NCI-H2081 treated with DMSO at 0.1 percent for 48 hours (cell line): ENCODE data around the gene PLPP1.

Source experiments
- DNase-seq: peaks from one replicate; lab custom pipeline; 2025; lab: John Stamatoyannopoulos, UW

The PLPP1 gene

DNA sequence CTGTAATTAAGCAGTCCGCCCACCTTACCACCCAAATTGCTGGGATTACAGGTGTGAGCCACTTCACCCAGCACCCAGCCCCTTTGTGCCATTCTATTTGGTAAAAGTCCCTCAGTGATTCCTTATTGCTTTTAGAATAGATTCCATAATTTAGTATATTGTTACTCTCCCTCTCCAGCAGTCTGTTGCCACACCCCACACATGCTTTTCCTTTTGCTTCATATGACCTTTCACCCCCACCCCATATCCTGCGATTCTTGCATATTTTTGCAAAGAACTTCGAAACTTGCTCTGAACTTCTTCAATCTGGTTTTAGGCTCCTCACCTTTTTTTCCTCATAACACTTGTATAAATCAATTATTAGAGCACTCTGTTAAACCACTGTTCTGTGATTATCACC, 126.8 kb downstream of the PLPP1 start:
- DNase-seq: no peak

- DNase-seq: no peak
These were observed 127.6 kb downstream of the PLPP1 start for GRCh38 chr5:55407059-55407684.

DNA sequence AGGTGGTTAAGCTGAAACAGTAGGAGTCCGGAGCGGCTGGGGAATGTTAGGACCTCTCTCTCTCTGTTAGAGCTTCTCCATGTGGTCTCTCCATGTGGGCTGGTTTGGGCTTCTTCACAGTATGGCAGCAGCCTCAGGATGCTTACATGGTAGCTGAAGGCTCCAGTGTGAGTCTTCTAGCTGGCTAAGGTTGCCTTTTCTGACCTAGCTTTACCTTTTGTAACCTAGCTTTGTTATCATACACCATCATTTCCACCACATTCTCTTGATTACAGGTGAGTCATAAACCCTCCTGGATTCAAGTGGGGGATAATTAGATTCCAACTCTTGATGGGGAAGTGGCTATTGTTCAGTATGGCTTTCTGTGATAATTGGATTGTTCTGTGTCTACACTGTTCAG, 128.5 kb downstream of the PLPP1 start:
- DNase-seq: no peak

GRCh38 chr5:55402199-55402598, 132.6 kb downstream of the PLPP1 start:
- DNase-seq: no peak

GRCh38 chr5:55393501-55394175, 141.1 kb downstream of the PLPP1 start:
- DNase-seq: no peak

- DNase-seq: no peak
These were observed 142.1 kb downstream of the PLPP1 start for GRCh38 chr5:55392669-55393068.

GRCh38 chr5:55391707-55392106, 143.1 kb downstream of the PLPP1 start:
- no peak for DNase-seq

DNA sequence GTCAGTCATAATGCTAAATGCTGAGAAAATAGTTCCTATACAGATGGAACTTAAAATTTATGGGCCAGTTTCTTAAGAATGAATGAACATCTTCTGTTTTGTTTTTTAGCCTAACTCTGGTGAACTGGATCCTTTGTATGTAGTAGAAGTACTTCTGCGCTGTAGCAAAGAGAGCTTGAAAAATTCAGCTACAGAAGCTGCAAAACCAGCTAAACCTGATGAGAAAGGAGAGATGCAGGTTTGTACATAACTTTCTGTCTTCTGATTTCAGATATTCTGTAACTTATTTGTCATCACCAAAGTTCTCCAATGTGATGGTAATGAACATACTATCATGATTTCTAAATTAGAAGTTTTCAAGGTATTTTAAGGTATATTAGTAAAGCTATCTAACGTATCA, 146.9 kb downstream of the PLPP1 start:
- DNase-seq: no peak

GRCh38 chr5:55386356-55386755, 148.4 kb downstream of the PLPP1 start:
- no peak for DNase-seq

DNA sequence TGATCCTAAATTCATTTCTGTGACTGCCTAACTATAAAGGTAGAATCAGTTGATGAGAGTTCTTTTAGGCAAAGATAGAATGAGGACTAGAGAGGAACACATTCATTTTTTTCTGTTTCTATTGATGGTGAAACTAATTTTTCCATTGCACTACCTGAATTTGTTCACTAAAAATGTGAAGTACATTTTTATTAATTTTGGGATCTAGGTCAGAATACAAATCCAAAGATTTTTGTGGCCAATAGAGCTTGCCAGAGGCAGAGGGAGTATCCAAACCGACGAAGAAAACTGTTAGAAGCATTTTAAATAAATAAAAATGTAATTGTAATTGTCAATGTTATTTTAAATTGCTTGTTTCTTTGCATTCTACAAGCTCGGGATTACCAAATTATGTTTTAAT, 148.9 kb downstream of the PLPP1 start:
- no peak for DNase-seq

DNA sequence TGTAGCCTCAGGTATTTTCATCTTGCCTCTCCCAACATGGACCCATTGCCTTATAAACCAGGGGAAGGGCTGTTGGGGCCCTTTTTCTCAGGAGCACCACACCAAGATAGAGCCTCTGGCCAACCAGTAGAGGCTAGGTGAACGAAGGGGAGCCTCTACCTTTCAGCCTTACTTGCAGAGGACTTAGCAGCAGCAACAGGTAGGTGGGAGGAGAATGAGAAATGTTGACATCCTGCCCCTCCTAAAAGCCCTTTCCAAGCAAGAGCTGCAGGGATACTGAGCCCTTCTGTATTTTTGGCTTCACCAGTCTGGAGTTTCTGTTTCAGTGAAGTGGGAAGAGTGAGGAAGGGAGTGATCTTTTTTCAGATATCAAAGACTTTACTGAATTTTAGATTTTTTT, 149.5 kb downstream of the PLPP1 start:
- DNase-seq: no peak

GRCh38 chr5:55384072-55384471, 150.7 kb downstream of the PLPP1 start:
- no peak for DNase-seq

DNA sequence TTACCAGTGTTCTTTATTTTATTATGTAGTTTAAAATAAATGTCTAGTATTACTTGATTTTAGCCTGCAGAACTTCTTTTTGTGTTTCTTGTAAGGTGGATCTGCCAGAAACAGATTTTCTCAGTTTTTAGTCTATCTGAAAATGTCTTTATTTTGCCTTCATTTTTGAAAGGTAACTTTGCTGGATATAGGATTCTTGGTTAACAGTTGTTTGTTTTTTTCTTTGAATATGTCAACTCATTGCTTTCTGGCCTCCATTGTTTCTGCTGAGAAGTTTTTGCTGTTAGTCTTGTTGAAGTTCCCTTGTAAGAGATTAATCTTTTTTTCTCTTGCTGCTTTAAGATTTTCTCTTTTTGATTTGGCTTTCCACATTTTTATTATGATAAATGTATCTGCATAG, 151.5 kb downstream of the PLPP1 start:
- DNase-seq: no peak

DNA sequence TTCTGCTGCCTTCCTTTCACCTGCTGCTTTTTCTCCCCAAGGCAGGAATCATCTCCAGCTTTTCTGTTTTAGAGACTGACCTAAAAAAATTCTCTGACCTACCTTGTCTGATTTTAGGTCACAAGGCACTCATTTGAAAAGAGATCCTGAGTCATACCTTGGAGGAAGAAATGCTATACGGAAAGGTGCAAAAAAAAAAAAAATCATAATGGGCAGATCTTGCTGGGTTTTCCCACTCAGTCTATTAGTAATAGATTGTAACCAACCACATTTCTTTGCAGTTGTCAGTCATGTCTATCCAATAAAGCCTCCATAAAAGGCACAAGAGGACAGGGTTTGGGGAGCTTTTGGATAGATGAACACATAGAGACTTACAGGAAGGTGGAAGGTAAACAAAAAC, 157.0 kb downstream of the PLPP1 start:
- no peak for DNase-seq
